HEK293 (cell line): ENCODE data around the gene TMEM208.

Source experiments
- EGR2 ChIP-seq: fragments of 450-650 bp; formaldehyde crosslinking; IDR thresholded peaks from 2 replicates; pipeline ENCODE4 v1.5.1; 2016; ENCODE audit warnings: low read depth, missing biosample characterization, missing genetic modification characterization
- KLF10 ChIP-seq: fragments of 450-650 bp; IDR thresholded peaks from 2 replicates; pipeline ENCODE4 v1.5.1; 2018; ENCODE audit warnings: missing biosample characterization, mild to moderate bottlenecking, missing genetic modification characterization
- KLF9 ChIP-seq: fragments of 450-650 bp; formaldehyde crosslinking; IDR thresholded peaks from 2 replicates; pipeline ENCODE4 v1.5.1; 2016; ENCODE audit warnings: missing biosample characterization, missing genetic modification characterization, low read depth
- OSR2 ChIP-seq: fragments of 450-650 bp; formaldehyde crosslinking; IDR thresholded peaks from 2 replicates; pipeline ENCODE4 v1.5.1; 2016; ENCODE audit warnings: missing biosample characterization, missing genetic modification characterization
- OVOL3 ChIP-seq: fragments of 450-650 bp; formaldehyde crosslinking; IDR thresholded peaks from 2 replicates; pipeline ENCODE4 v1.5.1; 2016; ENCODE audit warnings: missing biosample characterization, missing genetic modification characterization
- SALL2 ChIP-seq: fragments of 450-650 bp; formaldehyde crosslinking; IDR thresholded peaks from 2 replicates; pipeline ENCODE4 v1.5.0; 2017; ENCODE audit warnings: missing biosample characterization, mild to moderate bottlenecking, missing genetic modification characterization, borderline replicate concordance
- SCRT1 ChIP-seq: fragments of 450-650 bp; formaldehyde crosslinking; IDR thresholded peaks from 2 replicates; pipeline ENCODE4 v1.5.1; 2016; ENCODE audit warnings: missing biosample characterization, missing genetic modification characterization, borderline replicate concordance
- TRIM28 ChIP-seq: IDR thresholded peaks from 2 replicates; pipeline ENCODE4 v1.6.1; 2011; ENCODE audit warnings: low read length, control low read depth, borderline replicate concordance
- YY1 ChIP-seq: fragments of 450-650 bp; formaldehyde crosslinking; IDR thresholded peaks from 2 replicates; pipeline ENCODE4 v1.5.1; 2018; ENCODE audit warnings: missing biosample characterization, missing genetic modification characterization
- ZBTB20 ChIP-seq: fragments of 450-650 bp; formaldehyde crosslinking; IDR thresholded peaks from 2 replicates; pipeline ENCODE4 v1.5.1; 2016; ENCODE audit warnings: missing biosample characterization, missing genetic modification characterization
- ZFP41 ChIP-seq: fragments of 450-650 bp; formaldehyde crosslinking; IDR thresholded peaks from 2 replicates; pipeline ENCODE4 v1.5.1; 2016; ENCODE audit warnings: missing biosample characterization, missing genetic modification characterization, borderline replicate concordance
- ZNF184 ChIP-seq: fragments of 450-650 bp; IDR thresholded peaks from 2 replicates; pipeline ENCODE4 v1.5.1; 2018; ENCODE audit warnings: missing biosample characterization, mild to moderate bottlenecking, missing genetic modification characterization
- ZNF214 ChIP-seq: fragments of 450-650 bp; formaldehyde crosslinking; IDR thresholded peaks from 2 replicates; pipeline ENCODE4 v1.5.1; 2017; ENCODE audit warnings: missing biosample characterization, mild to moderate bottlenecking, missing genetic modification characterization, borderline replicate concordance
- ZNF311 ChIP-seq: fragments of 450-650 bp; formaldehyde crosslinking; IDR thresholded peaks from 2 replicates; pipeline ENCODE4 v1.5.1; 2017; ENCODE audit warnings: missing biosample characterization, missing genetic modification characterization, borderline replicate concordance
- ZNF514 ChIP-seq: fragments of 450-650 bp; formaldehyde crosslinking; IDR thresholded peaks from 2 replicates; pipeline ENCODE4 v1.5.1; 2016; ENCODE audit warnings: missing biosample characterization, missing genetic modification characterization
- ZNF529 ChIP-seq: fragments of 450-650 bp; formaldehyde crosslinking; IDR thresholded peaks from 2 replicates; pipeline ENCODE4 v1.5.1; 2017; ENCODE audit warnings: missing genetic modification characterization, missing biosample characterization; ENCODE audit not compliant: insufficient replicate concordance
- ZNF585B ChIP-seq: fragments of 450-650 bp; formaldehyde crosslinking; IDR thresholded peaks from 2 replicates; pipeline ENCODE4 v1.5.1; 2016; ENCODE audit warnings: missing biosample characterization, missing genetic modification characterization
- ZNF596 ChIP-seq: fragments of 450-650 bp; IDR thresholded peaks from 2 replicates; pipeline ENCODE4 v1.5.0; 2018; ENCODE audit warnings: missing biosample characterization, mild to moderate bottlenecking, missing genetic modification characterization, moderate library complexity
- ZNF623 ChIP-seq: fragments of 450-650 bp; formaldehyde crosslinking; IDR thresholded peaks from 2 replicates; pipeline ENCODE4 v1.5.1; 2016; ENCODE audit warnings: missing biosample characterization, missing genetic modification characterization
- ZNF626 ChIP-seq: fragments of 450-650 bp; sonication (Bioruptor Pico); formaldehyde crosslinking; IDR thresholded peaks from 2 replicates; pipeline ENCODE4 v1.5.1; 2018; ENCODE audit warnings: missing biosample characterization, missing genetic modification characterization, inconsistent platforms
- ZNF747 ChIP-seq: fragments of 450-650 bp; formaldehyde crosslinking; IDR thresholded peaks from 2 replicates; pipeline ENCODE4 v1.5.1; 2016; ENCODE audit warnings: missing biosample characterization, missing genetic modification characterization
- ZNF792 ChIP-seq: fragments of 450-650 bp; formaldehyde crosslinking; IDR thresholded peaks from 2 replicates; pipeline ENCODE4 v1.5.1; 2016; ENCODE audit warnings: missing biosample characterization, missing genetic modification characterization
- ZNF837 ChIP-seq: fragments of 450-650 bp; formaldehyde crosslinking; IDR thresholded peaks from 2 replicates; pipeline ENCODE4 v1.5.1; 2016; ENCODE audit warnings: missing biosample characterization, missing genetic modification characterization
- ZSCAN16 ChIP-seq: fragments of 450-650 bp; formaldehyde crosslinking; IDR thresholded peaks from 2 replicates; pipeline ENCODE4 v1.5.1; 2016; ENCODE audit warnings: missing biosample characterization, missing genetic modification characterization
- ZSCAN23 ChIP-seq: fragments of 450-650 bp; formaldehyde crosslinking; IDR thresholded peaks from 2 replicates; pipeline ENCODE4 v1.5.1; 2016; ENCODE audit warnings: missing biosample characterization, missing genetic modification characterization
- TF ChIP-seq, protein P1 (sequence below): fragments of 450-650 bp; formaldehyde crosslinking; IDR thresholded peaks from 2 replicates; pipeline ENCODE4 v1.5.1; 2017; ENCODE audit warnings: missing biosample characterization, mild to moderate bottlenecking, missing genetic modification characterization, moderate library complexity
- TF ChIP-seq, protein P2 (sequence below): fragments of 450-650 bp; formaldehyde crosslinking; IDR thresholded peaks from 2 replicates; pipeline ENCODE4 v1.5.1; 2016; ENCODE audit warnings: missing biosample characterization, missing genetic modification characterization, borderline replicate concordance
- TF ChIP-seq, protein P3 (sequence below): fragments of 450-650 bp; formaldehyde crosslinking; IDR thresholded peaks from 2 replicates; pipeline ENCODE4 v1.5.1; 2016; ENCODE audit warnings: missing biosample characterization, missing genetic modification characterization
- TF ChIP-seq, protein P4 (sequence below): fragments of 450-650 bp; formaldehyde crosslinking; IDR thresholded peaks from 2 replicates; pipeline ENCODE4 v1.5.1; 2016; ENCODE audit warnings: missing biosample characterization, missing genetic modification characterization
- TF ChIP-seq, protein P5 (sequence below): fragments of 450-650 bp; formaldehyde crosslinking; IDR thresholded peaks from 2 replicates; pipeline ENCODE4 v1.5.1; 2016; ENCODE audit warnings: missing biosample characterization, missing genetic modification characterization

Gene TMEM208

DNA sequence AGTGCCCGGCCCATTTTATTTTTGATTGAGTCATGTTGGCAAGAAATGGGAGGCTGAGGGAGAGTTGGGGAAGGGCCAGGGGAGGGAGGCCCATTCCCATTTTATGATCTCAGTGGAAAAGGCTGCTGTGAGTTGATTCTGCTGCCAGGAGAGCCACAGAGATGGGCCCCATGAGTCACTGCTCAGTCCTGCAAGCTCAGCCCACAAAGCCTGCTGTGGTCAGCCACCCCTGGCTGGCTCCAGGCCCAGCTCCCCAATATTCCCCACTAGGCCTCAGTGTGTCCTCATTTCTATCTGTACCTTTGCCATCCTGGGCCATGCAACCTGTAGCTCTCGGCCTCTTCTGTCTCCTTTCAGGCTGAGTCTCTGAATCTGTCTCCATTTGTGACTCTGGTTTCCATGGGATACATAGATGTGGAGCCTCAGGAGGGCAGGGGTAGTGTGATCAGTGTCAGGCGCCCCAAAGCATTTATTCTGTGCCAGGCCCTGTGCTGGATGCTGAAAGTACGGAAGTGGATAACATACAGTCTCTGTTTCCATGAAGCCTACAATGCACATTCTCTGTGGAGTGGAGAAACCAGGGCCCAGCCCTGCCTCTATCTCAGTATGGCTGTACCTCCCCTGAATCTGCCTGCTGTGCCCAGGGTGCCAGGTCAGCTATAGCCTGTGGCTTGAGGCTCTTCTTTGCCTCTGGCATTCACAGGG is 50.5 kb downstream of the TMEM208 start (continued):
- TF ChIP-seq, protein P1, sequence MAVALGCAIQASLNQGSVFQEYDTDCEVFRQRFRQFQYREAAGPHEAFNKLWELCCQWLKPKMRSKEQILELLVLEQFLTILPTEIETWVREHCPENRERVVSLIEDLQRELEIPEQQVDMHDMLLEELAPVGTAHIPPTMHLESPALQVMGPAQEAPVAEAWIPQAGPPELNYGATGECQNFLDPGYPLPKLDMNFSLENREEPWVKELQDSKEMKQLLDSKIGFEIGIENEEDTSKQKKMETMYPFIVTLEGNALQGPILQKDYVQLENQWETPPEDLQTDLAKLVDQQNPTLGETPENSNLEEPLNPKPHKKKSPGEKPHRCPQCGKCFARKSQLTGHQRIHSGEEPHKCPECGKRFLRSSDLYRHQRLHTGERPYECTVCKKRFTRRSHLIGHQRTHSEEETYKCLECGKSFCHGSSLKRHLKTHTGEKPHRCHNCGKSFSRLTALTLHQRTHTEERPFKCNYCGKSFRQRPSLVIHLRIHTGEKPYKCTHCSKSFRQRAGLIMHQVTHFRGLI (tag by site-specific recombination) = peak; percentile 49; the same call in 1 of the 2 replicates
- TF ChIP-seq OVOL3 = no peak
- TF ChIP-seq ZSCAN23 = no peak
- TF ChIP-seq, protein P2, sequence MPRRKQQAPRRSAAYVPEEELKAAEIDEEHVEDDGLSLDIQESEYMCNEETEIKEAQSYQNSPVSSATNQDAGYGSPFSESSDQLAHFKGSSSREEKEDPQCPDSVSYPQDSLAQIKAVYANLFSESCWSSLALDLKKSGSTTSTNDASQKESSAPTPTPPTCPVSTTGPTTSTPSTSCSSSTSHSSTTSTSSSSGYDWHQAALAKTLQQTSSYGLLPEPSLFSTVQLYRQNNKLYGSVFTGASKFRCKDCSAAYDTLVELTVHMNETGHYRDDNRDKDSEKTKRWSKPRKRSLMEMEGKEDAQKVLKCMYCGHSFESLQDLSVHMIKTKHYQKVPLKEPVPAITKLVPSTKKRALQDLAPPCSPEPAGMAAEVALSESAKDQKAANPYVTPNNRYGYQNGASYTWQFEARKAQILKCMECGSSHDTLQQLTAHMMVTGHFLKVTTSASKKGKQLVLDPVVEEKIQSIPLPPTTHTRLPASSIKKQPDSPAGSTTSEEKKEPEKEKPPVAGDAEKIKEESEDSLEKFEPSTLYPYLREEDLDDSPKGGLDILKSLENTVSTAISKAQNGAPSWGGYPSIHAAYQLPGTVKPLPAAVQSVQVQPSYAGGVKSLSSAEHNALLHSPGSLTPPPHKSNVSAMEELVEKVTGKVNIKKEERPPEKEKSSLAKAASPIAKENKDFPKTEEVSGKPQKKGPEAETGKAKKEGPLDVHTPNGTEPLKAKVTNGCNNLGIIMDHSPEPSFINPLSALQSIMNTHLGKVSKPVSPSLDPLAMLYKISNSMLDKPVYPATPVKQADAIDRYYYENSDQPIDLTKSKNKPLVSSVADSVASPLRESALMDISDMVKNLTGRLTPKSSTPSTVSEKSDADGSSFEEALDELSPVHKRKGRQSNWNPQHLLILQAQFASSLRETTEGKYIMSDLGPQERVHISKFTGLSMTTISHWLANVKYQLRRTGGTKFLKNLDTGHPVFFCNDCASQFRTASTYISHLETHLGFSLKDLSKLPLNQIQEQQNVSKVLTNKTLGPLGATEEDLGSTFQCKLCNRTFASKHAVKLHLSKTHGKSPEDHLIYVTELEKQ = no peak
- peak; percentile 63; the same call in 1 of the 2 replicates for TF ChIP-seq ZNF184 (tag by site-specific recombination)
- TF ChIP-seq TRIM28 = no peak
- TF ChIP-seq, protein P3, sequence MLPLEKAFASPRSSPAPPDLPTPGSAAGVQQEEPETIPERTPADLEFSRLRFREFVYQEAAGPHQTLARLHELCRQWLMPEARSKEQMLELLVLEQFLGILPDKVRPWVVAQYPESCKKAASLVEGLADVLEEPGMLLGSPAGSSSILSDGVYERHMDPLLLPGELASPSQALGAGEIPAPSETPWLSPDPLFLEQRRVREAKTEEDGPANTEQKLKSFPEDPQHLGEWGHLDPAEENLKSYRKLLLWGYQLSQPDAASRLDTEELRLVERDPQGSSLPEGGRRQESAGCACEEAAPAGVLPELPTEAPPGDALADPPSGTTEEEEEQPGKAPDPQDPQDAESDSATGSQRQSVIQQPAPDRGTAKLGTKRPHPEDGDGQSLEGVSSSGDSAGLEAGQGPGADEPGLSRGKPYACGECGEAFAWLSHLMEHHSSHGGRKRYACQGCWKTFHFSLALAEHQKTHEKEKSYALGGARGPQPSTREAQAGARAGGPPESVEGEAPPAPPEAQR = no peak
- no peak for TF ChIP-seq ZNF596 (tag by site-specific recombination)
- TF ChIP-seq EGR2 (tag by site-specific recombination) = no peak
- no peak for TF ChIP-seq ZNF792
- no peak for TF ChIP-seq KLF9
- TF ChIP-seq ZNF514 (tag by site-specific recombination) = no peak
- no peak for TF ChIP-seq YY1 (tag by site-specific recombination)
- TF ChIP-seq ZNF623 (tag by site-specific recombination) = no peak
- TF ChIP-seq ZNF529 = no peak
- TF ChIP-seq ZNF214 (tag by site-specific recombination) = no peak
- TF ChIP-seq SCRT1 (tag by site-specific recombination) = no peak
- no peak for TF ChIP-seq ZNF747
- TF ChIP-seq ZNF837 (tag by site-specific recombination) = no peak
- TF ChIP-seq ZFP41 (tag by site-specific recombination) = no peak
- TF ChIP-seq ZNF626 = no peak
- 0 out of 2 replicates have a peak, but pooled peaks have one; percentile 4 for TF ChIP-seq ZBTB20 (tag by site-specific recombination)
- TF ChIP-seq ZSCAN16 (tag by site-specific recombination) = no peak
- no peak for TF ChIP-seq ZNF585B
- TF ChIP-seq, protein P4, sequence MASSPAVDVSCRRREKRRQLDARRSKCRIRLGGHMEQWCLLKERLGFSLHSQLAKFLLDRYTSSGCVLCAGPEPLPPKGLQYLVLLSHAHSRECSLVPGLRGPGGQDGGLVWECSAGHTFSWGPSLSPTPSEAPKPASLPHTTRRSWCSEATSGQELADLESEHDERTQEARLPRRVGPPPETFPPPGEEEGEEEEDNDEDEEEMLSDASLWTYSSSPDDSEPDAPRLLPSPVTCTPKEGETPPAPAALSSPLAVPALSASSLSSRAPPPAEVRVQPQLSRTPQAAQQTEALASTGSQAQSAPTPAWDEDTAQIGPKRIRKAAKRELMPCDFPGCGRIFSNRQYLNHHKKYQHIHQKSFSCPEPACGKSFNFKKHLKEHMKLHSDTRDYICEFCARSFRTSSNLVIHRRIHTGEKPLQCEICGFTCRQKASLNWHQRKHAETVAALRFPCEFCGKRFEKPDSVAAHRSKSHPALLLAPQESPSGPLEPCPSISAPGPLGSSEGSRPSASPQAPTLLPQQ = peak; percentile 97
- no peak for TF ChIP-seq OSR2 (tag by site-specific recombination)
- TF ChIP-seq SALL2 (tag by site-specific recombination) = no peak
- no peak for TF ChIP-seq ZNF311 (tag by site-specific recombination)
- no peak for TF ChIP-seq KLF10 (tag by site-specific recombination)
- TF ChIP-seq, protein P5, sequence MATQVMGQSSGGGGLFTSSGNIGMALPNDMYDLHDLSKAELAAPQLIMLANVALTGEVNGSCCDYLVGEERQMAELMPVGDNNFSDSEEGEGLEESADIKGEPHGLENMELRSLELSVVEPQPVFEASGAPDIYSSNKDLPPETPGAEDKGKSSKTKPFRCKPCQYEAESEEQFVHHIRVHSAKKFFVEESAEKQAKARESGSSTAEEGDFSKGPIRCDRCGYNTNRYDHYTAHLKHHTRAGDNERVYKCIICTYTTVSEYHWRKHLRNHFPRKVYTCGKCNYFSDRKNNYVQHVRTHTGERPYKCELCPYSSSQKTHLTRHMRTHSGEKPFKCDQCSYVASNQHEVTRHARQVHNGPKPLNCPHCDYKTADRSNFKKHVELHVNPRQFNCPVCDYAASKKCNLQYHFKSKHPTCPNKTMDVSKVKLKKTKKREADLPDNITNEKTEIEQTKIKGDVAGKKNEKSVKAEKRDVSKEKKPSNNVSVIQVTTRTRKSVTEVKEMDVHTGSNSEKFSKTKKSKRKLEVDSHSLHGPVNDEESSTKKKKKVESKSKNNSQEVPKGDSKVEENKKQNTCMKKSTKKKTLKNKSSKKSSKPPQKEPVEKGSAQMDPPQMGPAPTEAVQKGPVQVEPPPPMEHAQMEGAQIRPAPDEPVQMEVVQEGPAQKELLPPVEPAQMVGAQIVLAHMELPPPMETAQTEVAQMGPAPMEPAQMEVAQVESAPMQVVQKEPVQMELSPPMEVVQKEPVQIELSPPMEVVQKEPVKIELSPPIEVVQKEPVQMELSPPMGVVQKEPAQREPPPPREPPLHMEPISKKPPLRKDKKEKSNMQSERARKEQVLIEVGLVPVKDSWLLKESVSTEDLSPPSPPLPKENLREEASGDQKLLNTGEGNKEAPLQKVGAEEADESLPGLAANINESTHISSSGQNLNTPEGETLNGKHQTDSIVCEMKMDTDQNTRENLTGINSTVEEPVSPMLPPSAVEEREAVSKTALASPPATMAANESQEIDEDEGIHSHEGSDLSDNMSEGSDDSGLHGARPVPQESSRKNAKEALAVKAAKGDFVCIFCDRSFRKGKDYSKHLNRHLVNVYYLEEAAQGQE (tag by site-specific recombination) = no peak
